Spleen (tissue), 7 donors: ENCODE data around the gene PARD3.

Experiments
- CTCF ChIP-seq, 11 experiments: fragments of 200-600 bp in 7 of 11; fragments of 450-650 bp in 4 of 11; sonication (generic) in 4 of 11; IDR thresholded peaks in 8 of 11; conservative IDR thresholded peaks in 3 of 11; 1 replicate in 7 of 11; 2 replicates in 4 of 11; pipeline versions ENCODE4 v1.4.0 to v1.8.0; 2016 to 2021; ENCODE audit warnings: antibody characterized with exemption in 11 of 11, inconsistent platforms in 4 of 11, mild to moderate bottlenecking in 1 of 11
- POLR2A ChIP-seq, 3 donors: fragments of 450-650 bp; IDR thresholded peaks; one replicate each; pipeline ENCODE4 v1.5.1; 2017; ENCODE audit warnings: antibody characterized with exemption in 3 of 3, mild to moderate bottlenecking in 1 of 3
- POLR2AphosphoS5 ChIP-seq, 3 donors: sonication (generic); formaldehyde crosslinking; IDR thresholded peaks; one replicate each; pipeline ENCODE4 v1.5.1; 2017; ENCODE audit warnings: antibody characterized with exemption in 3 of 3
- donor health status: DM: no; HTN: no; CAD: no; lungs with moderate emphysema.
- donor health status: DM: no; HTN: no; CAD: no.
- donor health status: DM: no; HTN: no; CAD: no.

GRCh38 chr10:34089253-34089652, 725.8 kb downstream of the PARD3 start:
- TF ChIP-seq CTCF (IDR thresholded peaks at IDR 0.05 in 8 of 11, conservative IDR thresholded peaks at IDR 0.05 in 3 of 11) = no peak
- TF ChIP-seq POLR2A (IDR thresholded peaks at IDR 0.05) = no peak
- TF ChIP-seq POLR2AphosphoS5 (IDR thresholded peaks at IDR 0.05) = no peak
